Osteoblast (primary cell): ENCODE results near the gene ENO4. TPM values are rescaled to one million over a fixed set of nuclear protein-coding genes. Genes with fewer than 3 reads are reported as not detected.

Experiments used
- DNase-seq: peaks from one replicate; pipeline ENCODE4 v3.0.0; 2011; ENCODE audit warnings: low spot score, mixed read lengths; ENCODE audit not compliant: insufficient read length; ENCODE audit errors: missing footprints
- H2AFZ ChIP-seq: 2 replicates; pipeline ENCODE4 v1.6.0; 2011; ENCODE audit warnings: mild to moderate bottlenecking, low read length
- H3K27ac ChIP-seq: 2 replicates; pipeline ENCODE4 v1.5.1; 2011; ENCODE audit warnings: mild to moderate bottlenecking, low read depth, low read length, moderate library complexity
- H3K27me3 ChIP-seq: 2 replicates; pipeline ENCODE4 v1.6.0; 2012; ENCODE audit warnings: mild to moderate bottlenecking, control low read depth, inconsistent platforms, low read length, moderate library complexity; ENCODE audit not compliant: insufficient read depth
- H3K36me3 ChIP-seq: 2 replicates; pipeline ENCODE4 v1.5.1; 2011; ENCODE audit warnings: mild to moderate bottlenecking, low read length, control low read depth, moderate library complexity; ENCODE audit not compliant: insufficient read depth
- H3K4me1 ChIP-seq: 2 replicates; pipeline ENCODE4 v1.5.1; 2011; ENCODE audit warnings: mild to moderate bottlenecking, low read length, control low read depth, moderate library complexity; ENCODE audit not compliant: insufficient read depth
- H3K4me2 ChIP-seq: 2 replicates; pipeline ENCODE4 v1.6.0; 2011; ENCODE audit warnings: mild to moderate bottlenecking, low read length; ENCODE audit not compliant: insufficient read depth
- H3K4me3 ChIP-seq: fragments of 200-600 bp; sonication (generic); 3 replicates; pipeline ENCODE4 v1.5.1; 2012; ENCODE audit warnings: mild to moderate bottlenecking, low read length, inconsistent platforms; ENCODE audit not compliant: insufficient read depth
- H3K79me2 ChIP-seq: 2 replicates; pipeline ENCODE4 v1.6.0; 2012; ENCODE audit warnings: mild to moderate bottlenecking, low read length, control low read depth, inconsistent platforms; ENCODE audit not compliant: insufficient read depth
- H3K9me3 ChIP-seq: 2 replicates; pipeline ENCODE4 v1.5.1; 2011; ENCODE audit warnings: low read depth, low read length, control low read depth
- H4K20me1 ChIP-seq: 2 replicates; pipeline ENCODE4 v1.6.0; 2012; ENCODE audit warnings: mild to moderate bottlenecking, low read length, control low read depth; ENCODE audit not compliant: insufficient read depth
- total RNA-seq: library from RNA; depleted of rRNA; stranded (reverse); fragments of >200 nt; gene quantifications from 2 replicates; pipeline ENCODE4 v1.2.3, GENCODE V29; 2012
- TF ChIP-seq, protein P1 (sequence below): IDR thresholded peaks from 2 replicates; pipeline ENCODE4 v1.5.1; 2011; ENCODE audit warnings: mild to moderate bottlenecking, low read depth, low read length, moderate library complexity; ENCODE audit errors: extremely low read depth

The ENO4 gene
- total RNA-seq, 1 donor = 0.36 TPM

DNA sequence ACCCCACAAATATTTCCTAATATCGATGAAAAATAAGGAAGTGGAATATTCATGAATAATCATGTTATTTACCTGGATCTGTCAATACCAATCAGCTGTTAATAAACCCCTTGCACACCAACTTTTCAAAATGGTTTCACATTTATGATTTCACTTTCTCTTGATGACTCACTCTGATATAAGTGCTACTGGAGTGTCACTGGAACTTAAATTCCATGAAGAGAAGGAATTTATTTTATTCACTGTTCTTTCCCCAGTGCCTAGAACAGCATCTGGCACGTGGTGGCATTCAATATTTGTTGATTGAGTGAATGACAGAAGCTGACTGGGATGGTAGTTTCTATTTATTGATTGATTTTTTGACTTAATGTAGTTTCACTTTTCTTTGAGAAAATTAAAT, 3.5 kb upstream of the ENO4 start:
- H3K79me2 ChIP-seq = no peaks in the 10 kb centered on the region
- H3K9me3 ChIP-seq = no peaks in the 10 kb centered on the region
- H3K27me3 ChIP-seq = peaks cover 5% of the 10 kb centered on the region
- no peak overlapping the region for H2AFZ ChIP-seq
- no peak overlapping the region for H3K4me2 ChIP-seq
- no peaks in the 10 kb centered on the region for H3K36me3 ChIP-seq
- H3K4me1 ChIP-seq = peaks cover 10% of the 10 kb centered on the region
- H3K4me3 ChIP-seq = no peak overlapping the region
- no peak overlapping the region for H3K27ac ChIP-seq
- TF ChIP-seq, protein P1, sequence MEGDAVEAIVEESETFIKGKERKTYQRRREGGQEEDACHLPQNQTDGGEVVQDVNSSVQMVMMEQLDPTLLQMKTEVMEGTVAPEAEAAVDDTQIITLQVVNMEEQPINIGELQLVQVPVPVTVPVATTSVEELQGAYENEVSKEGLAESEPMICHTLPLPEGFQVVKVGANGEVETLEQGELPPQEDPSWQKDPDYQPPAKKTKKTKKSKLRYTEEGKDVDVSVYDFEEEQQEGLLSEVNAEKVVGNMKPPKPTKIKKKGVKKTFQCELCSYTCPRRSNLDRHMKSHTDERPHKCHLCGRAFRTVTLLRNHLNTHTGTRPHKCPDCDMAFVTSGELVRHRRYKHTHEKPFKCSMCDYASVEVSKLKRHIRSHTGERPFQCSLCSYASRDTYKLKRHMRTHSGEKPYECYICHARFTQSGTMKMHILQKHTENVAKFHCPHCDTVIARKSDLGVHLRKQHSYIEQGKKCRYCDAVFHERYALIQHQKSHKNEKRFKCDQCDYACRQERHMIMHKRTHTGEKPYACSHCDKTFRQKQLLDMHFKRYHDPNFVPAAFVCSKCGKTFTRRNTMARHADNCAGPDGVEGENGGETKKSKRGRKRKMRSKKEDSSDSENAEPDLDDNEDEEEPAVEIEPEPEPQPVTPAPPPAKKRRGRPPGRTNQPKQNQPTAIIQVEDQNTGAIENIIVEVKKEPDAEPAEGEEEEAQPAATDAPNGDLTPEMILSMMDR = no peak
- H4K20me1 ChIP-seq = no peaks in the 10 kb centered on the region
- DNase-seq = no peak

DNA sequence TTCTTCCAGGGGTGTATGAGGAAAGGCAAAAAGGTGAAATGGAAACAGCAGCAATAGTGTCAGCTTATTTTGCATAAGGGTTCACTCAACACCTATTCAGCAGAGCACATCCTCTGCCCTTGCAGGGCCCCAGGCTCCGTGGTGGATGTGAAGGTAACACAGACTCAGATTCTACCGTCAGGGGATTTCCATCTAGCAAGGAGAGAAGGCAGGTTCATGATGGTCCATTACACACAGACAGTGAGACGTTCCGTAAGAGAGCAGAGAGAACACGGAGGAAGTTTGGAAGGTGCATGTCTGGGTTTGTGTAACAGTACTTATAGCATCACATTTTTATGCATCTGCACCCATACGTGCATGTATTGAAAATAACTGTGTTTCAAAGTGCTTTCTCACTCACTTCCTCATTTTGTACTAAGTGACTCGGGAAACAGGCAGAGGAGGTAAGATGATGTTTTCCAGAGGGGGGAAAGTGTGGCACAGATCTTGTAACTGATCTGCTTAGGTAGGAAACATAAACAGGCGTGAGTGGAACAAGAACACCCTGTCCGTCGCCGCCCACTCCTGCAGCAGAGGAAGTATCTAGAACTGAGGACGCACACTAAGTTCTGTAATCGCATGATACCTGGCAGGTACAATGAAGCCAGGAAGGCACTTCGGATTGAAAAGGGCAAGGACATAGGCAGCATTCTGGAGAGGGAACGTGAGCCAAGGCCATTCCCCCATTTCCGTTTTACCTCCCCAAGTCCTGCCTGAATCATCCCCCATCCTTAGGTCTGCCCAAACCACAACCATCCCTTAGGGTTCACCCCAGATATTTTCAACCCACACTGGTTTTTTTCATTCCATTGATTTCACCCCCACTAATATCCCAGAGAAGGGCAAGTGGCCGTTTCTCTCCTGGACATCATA, 1.0 kb upstream of the ENO4 start:
- no peaks in the 10 kb centered on the region for H3K9me3 ChIP-seq
- no peaks in the 10 kb centered on the region for H3K79me2 ChIP-seq
- peaks cover 10% of the 10 kb centered on the region for H3K4me1 ChIP-seq
- no peaks in the 10 kb centered on the region for H3K36me3 ChIP-seq
- H3K4me2 ChIP-seq = peak overlapping the region; percentile 93
- H3K27ac ChIP-seq = no peak overlapping the region
- peaks cover 9% of the 10 kb centered on the region for H3K27me3 ChIP-seq
- H3K4me3 ChIP-seq = peak overlapping the region; percentile 79
- TF ChIP-seq, protein P1 = no peak
- H4K20me1 ChIP-seq = no peaks in the 10 kb centered on the region
- no peak for DNase-seq
- H2AFZ ChIP-seq = peak overlapping the region; percentile 95

DNA sequence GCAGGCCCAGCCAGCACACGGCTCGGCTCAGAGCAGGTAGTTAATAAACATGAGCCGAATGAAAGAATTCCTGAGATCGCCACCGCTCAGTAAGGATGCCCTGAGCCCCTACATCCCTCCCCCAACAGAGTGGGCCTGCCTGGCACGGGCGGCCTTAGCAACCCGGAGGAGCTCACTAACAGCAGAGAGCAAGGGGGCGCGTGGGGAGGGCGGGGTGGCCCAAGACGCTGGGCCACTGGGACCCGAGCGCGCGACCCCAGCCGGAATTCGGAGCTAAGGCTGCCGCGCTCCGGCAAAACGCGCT, 403 bp upstream of the ENO4 start:
- TF ChIP-seq, protein P1 = no peak
- H4K20me1 ChIP-seq = no peaks in the 10 kb centered on the region
- no peak for DNase-seq
- H3K27me3 ChIP-seq = peaks cover 9% of the 10 kb centered on the region
- H3K9me3 ChIP-seq = no peaks in the 10 kb centered on the region
- peaks cover 10% of the 10 kb centered on the region for H3K4me1 ChIP-seq
- H3K4me2 ChIP-seq = peak overlapping the region; percentile 93
- no peaks in the 10 kb centered on the region for H3K79me2 ChIP-seq
- H3K27ac ChIP-seq = no peak overlapping the region
- no peaks in the 10 kb centered on the region for H3K36me3 ChIP-seq
- peak overlapping the region; percentile 95 for H2AFZ ChIP-seq
- H3K4me3 ChIP-seq = peak overlapping the region; percentile 79

DNA sequence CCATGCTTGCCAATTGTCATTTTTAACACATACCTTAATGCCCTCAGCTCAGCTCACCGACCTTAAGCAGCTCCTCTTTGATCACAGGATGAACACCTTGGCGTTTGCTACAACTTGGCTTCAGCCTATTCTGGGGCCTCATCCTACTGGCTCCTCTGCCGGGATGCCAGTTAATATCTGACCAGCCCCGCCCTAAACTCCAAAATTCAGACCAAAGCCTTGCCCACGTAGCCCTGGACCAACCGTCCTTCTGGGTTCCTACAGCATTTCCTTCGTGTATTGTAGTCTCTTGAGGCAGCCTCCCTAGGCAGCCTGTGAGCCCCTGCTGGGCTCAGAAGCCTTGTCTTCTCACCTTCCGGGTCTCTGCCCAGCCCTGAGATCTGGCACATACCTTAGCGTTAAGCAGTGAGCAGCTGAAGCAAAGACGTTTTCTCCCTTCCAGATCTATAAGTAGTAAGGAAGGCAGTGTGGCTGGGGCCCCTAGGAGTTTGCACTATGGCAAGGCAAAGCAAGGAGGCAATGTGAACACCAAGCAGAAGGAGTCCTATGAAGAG, 836 bp downstream of the ENO4 start:
- TF ChIP-seq, protein P1 = no peak
- Histone ChIP-seq H2AFZ (peak overlapping the region; percentile 95), H3K27me3 (peaks cover 9% of the 10 kb centered on the region), H3K4me2 (peak overlapping the region; percentile 93), H3K79me2 (no peaks in the 10 kb centered on the region), H3K4me1 (peaks cover 10% of the 10 kb centered on the region), H3K9me3 (no peaks in the 10 kb centered on the region), H3K27ac (no peak overlapping the region), H3K36me3 (no peaks in the 10 kb centered on the region), H4K20me1 (no peaks in the 10 kb centered on the region), H3K4me3 (peak overlapping the region; percentile 79)
- DNase-seq = no peak
